ENCODE data around the gene MEDAG. TPM values are rescaled to one million over a fixed set of nuclear protein-coding genes. Genes with fewer than 3 reads are reported as not detected.

MEDAG gene
- total RNA-seq: under 1 TPM in 1 of 5 experiments, not detected in 4; 0.17 TPM
- polyA plus RNA-seq: under 1 TPM in 1 of 2 donors, not detected in 1; 0.49 TPM
- not detected for total RNA-seq

- peaks cover 2 to 18% (median 16%) of the 10 kb centered on the region in 7 donors for H3K4me1 Mint-ChIP-seq
- POLR2A ChIA-PET: no interaction called here
- CTCF ChIA-PET: no interaction called here
- DNase-seq (no peak), ATAC-seq (no peak)
- H3K4me3 Mint-ChIP-seq: peak within 1 kb of the TSS in 6 of 10 donors; percentile 8 to 64 (median 18)
- peaks cover 0 to 5% (median 0%) of the 10 kb centered on the region in 11 donors for H3K9me3 Mint-ChIP-seq
- H3K27me3 Mint-ChIP-seq: peaks cover 40 to 74% (median 50%) of the 10 kb centered on the region in 5 donors
- intact Hi-C loops (cut with micrococcal nuclease): no loop called here
- no peaks in the 10 kb centered on the region for H3K4me1 ChIP-seq (ENCODE audit: control insufficient read depth in 2 of 2, insufficient read depth in 2 of 2, low read length in 2 of 2)
- H3K27me3 ChIP-seq (ENCODE audit: control insufficient read depth in 2 of 2, insufficient read depth in 2 of 2, low read length in 2 of 2): peaks cover 3 to 5% of the 10 kb centered on the region in 2 donors
- H3K36me3 ChIP-seq (ENCODE audit: control insufficient read depth in 2 of 3, insufficient read depth in 3 of 3, low read length in 3 of 3): no peaks in the 10 kb centered on the region
- peaks cover 0 to 5% (median 0%) of the 10 kb centered on the region in 5 donors for H3K36me3 Mint-ChIP-seq
- H3K27ac ChIP-seq (ENCODE audit: low read depth, low read length): no peak within 1 kb of the TSS
- H3K4me3 ChIP-seq (ENCODE audit: low read length): no peak within 1 kb of the TSS
- no peaks in the 10 kb centered on the region for H3K9me3 ChIP-seq (ENCODE audit: control insufficient read depth in 2 of 3, low read length in 3 of 3)
- H3K27ac Mint-ChIP-seq: no peak within 1 kb of the TSS
Observed at GRCh38 chr13:30905932-30906383, at the start of gene MEDAG. Gene MEDAG, plus strand, starts transcription at chr13:30906271. Its CDS starts 245 bp downstream, at chr13:30906516.

GRCh38 chr13:30857018-30857417 is 49.1 kb upstream of the MEDAG start:
- H3K36me3 Mint-ChIP-seq: no peaks in the 10 kb centered on the region
- ATAC-seq (no peak), DNase-seq (no peak)
- no peak overlapping the region for H3K27ac Mint-ChIP-seq
- Histone ChIP-seq H3K4me1 (ENCODE audit: control insufficient read depth in 2 of 2, insufficient read depth in 2 of 2, low read length in 2 of 2) (no peaks in the 10 kb centered on the region), H3K27me3 (ENCODE audit: control insufficient read depth in 2 of 2, insufficient read depth in 2 of 2, low read length in 2 of 2) (no peaks in the 10 kb centered on the region), H3K27ac (ENCODE audit: low read depth, low read length) (no peak overlapping the region), H3K9me3 (ENCODE audit: control insufficient read depth in 2 of 3, low read length in 3 of 3) (no peaks in the 10 kb centered on the region), H3K36me3 (ENCODE audit: control insufficient read depth in 2 of 3, insufficient read depth in 3 of 3, low read length in 3 of 3) (no peaks in the 10 kb centered on the region), H3K4me3 (ENCODE audit: low read length) (no peak overlapping the region)
- peaks cover 0 to 3% (median 0%) of the 10 kb centered on the region in 11 donors for H3K9me3 Mint-ChIP-seq
- ChIA-PET POLR2A (no interaction called here), CTCF (no interaction called here)
- H3K27me3 Mint-ChIP-seq: peaks cover 0 to 11% (median 4%) of the 10 kb centered on the region in 5 donors
- H3K4me3 Mint-ChIP-seq: no peak overlapping the region
- intact Hi-C loops (cut with micrococcal nuclease): no loop called here
- no peaks in the 10 kb centered on the region for H3K4me1 Mint-ChIP-seq

GRCh38 chr13:30857636-30858035 is 48.4 kb upstream of the MEDAG start:
- H3K4me3 Mint-ChIP-seq: no peak overlapping the region

GRCh38 chr13:30859326-30859725 is 46.7 kb upstream of the MEDAG start:
- CTCF ChIA-PET: no interaction called here
- Histone ChIP-seq H3K4me3 (ENCODE audit: low read length) (no peak overlapping the region), H3K4me1 (ENCODE audit: control insufficient read depth in 2 of 2, insufficient read depth in 2 of 2, low read length in 2 of 2) (no peaks in the 10 kb centered on the region), H3K9me3 (ENCODE audit: control insufficient read depth in 2 of 3, low read length in 3 of 3) (no peaks in the 10 kb centered on the region), H3K36me3 (ENCODE audit: control insufficient read depth in 2 of 3, insufficient read depth in 3 of 3, low read length in 3 of 3) (no peaks in the 10 kb centered on the region), H3K27ac (ENCODE audit: low read depth, low read length) (no peak overlapping the region), H3K27me3 (ENCODE audit: control insufficient read depth in 2 of 2, insufficient read depth in 2 of 2, low read length in 2 of 2) (no peaks in the 10 kb centered on the region)
- POLR2A ChIA-PET: no interaction called here
- H3K27me3 Mint-ChIP-seq: peaks cover 0 to 3% (median 0%) of the 10 kb centered on the region in 5 donors
- no peak overlapping the region for H3K4me3 Mint-ChIP-seq
- ATAC-seq (no peak), DNase-seq (no peak)
- H3K4me1 Mint-ChIP-seq: no peaks in the 10 kb centered on the region
- no peaks in the 10 kb centered on the region for H3K36me3 Mint-ChIP-seq
- H3K9me3 Mint-ChIP-seq: peaks cover 0 to 3% (median 0%) of the 10 kb centered on the region in 11 donors
- no peak overlapping the region for H3K27ac Mint-ChIP-seq
- intact Hi-C loops (cut with micrococcal nuclease): no loop called here

More at GRCh38 chr13:30857636-30858035, 48.4 kb upstream of the MEDAG start:
- Histone ChIP-seq H3K4me1 (ENCODE audit: control insufficient read depth in 2 of 2, insufficient read depth in 2 of 2, low read length in 2 of 2) (no peaks in the 10 kb centered on the region), H3K36me3 (ENCODE audit: control insufficient read depth in 2 of 3, insufficient read depth in 3 of 3, low read length in 3 of 3) (no peaks in the 10 kb centered on the region), H3K4me3 (ENCODE audit: low read length) (no peak overlapping the region), H3K27ac (ENCODE audit: low read depth, low read length) (no peak overlapping the region), H3K9me3 (ENCODE audit: control insufficient read depth in 2 of 3, low read length in 3 of 3) (no peaks in the 10 kb centered on the region), H3K27me3 (ENCODE audit: control insufficient read depth in 2 of 2, insufficient read depth in 2 of 2, low read length in 2 of 2) (no peaks in the 10 kb centered on the region)
- ChIA-PET POLR2A (no interaction called here), CTCF (interaction anchor here (0.7 kb wide), 1 partner anchor 10 kb away, joined by 6 read pairs; no protein-coding TSS in a partner anchor)
- Mint-ChIP-seq H3K27ac (no peak overlapping the region), H3K36me3 (no peaks in the 10 kb centered on the region), H3K9me3 (peaks cover 0 to 3% (median 0%) of the 10 kb centered on the region in 11 donors), H3K4me1 (no peaks in the 10 kb centered on the region), H3K27me3 (peaks cover 0 to 7% (median under 1%) of the 10 kb centered on the region in 5 donors)
- no peak for DNase-seq
- intact Hi-C loops (cut with micrococcal nuclease): no loop called here
- no peak for ATAC-seq

GRCh38 chr13:30861163-30861562 is 44.9 kb upstream of the MEDAG start:
- Mint-ChIP-seq H3K27ac (no peak overlapping the region), H3K4me1 (peaks cover 0 to 7% (median 4%) of the 10 kb centered on the region in 7 donors), H3K36me3 (no peaks in the 10 kb centered on the region), H3K4me3 (no peak overlapping the region), H3K9me3 (peaks cover 0 to 3% (median 0%) of the 10 kb centered on the region in 11 donors), H3K27me3 (peaks cover 5 to 9% (median 5%) of the 10 kb centered on the region in 5 donors)
- H3K4me3 ChIP-seq (ENCODE audit: low read length): no peak overlapping the region
- H3K36me3 ChIP-seq (ENCODE audit: control insufficient read depth in 2 of 3, insufficient read depth in 3 of 3, low read length in 3 of 3): no peaks in the 10 kb centered on the region
- H3K27ac ChIP-seq (ENCODE audit: low read depth, low read length): no peak overlapping the region
- ATAC-seq (no peak), DNase-seq (no peak)
- POLR2A ChIA-PET: no interaction called here
- no peaks in the 10 kb centered on the region for H3K9me3 ChIP-seq (ENCODE audit: control insufficient read depth in 2 of 3, low read length in 3 of 3)
- intact Hi-C loops (cut with micrococcal nuclease): loop anchor here in 1 of 2 donors (10.0 kb wide), 1 partner anchor 726 kb away; no protein-coding TSS in a partner anchor
- no peaks in the 10 kb centered on the region for H3K4me1 ChIP-seq (ENCODE audit: control insufficient read depth in 2 of 2, insufficient read depth in 2 of 2, low read length in 2 of 2)
- CTCF ChIA-PET: no interaction called here
- H3K27me3 ChIP-seq (ENCODE audit: control insufficient read depth in 2 of 2, insufficient read depth in 2 of 2, low read length in 2 of 2): no peaks in the 10 kb centered on the region

GRCh38 chr13:30861836-30862467 is 44.1 kb upstream of the MEDAG start:
- Mint-ChIP-seq H3K27me3 (peaks cover 5 to 13% (median 5%) of the 10 kb centered on the region in 5 donors), H3K4me1 (peaks cover 0 to 7% (median 4%) of the 10 kb centered on the region in 7 donors), H3K4me3 (no peak overlapping the region), H3K27ac (no peak overlapping the region), H3K36me3 (no peaks in the 10 kb centered on the region), H3K9me3 (peaks cover 0 to 3% (median 0%) of the 10 kb centered on the region in 11 donors)
- H3K27ac ChIP-seq (ENCODE audit: low read depth, low read length): no peak overlapping the region
- intact Hi-C loops (cut with micrococcal nuclease): loop anchor here in 1 of 2 donors (10.0 kb wide), 1 partner anchor 727 kb away; no protein-coding TSS in a partner anchor
- H3K36me3 ChIP-seq (ENCODE audit: control insufficient read depth in 2 of 3, insufficient read depth in 3 of 3, low read length in 3 of 3): no peaks in the 10 kb centered on the region
- POLR2A ChIA-PET: no interaction called here
- no peak for DNase-seq
- H3K27me3 ChIP-seq (ENCODE audit: control insufficient read depth in 2 of 2, insufficient read depth in 2 of 2, low read length in 2 of 2): no peaks in the 10 kb centered on the region
- no peaks in the 10 kb centered on the region for H3K4me1 ChIP-seq (ENCODE audit: control insufficient read depth in 2 of 2, insufficient read depth in 2 of 2, low read length in 2 of 2)
- CTCF ChIA-PET: no interaction called here
- H3K9me3 ChIP-seq (ENCODE audit: control insufficient read depth in 2 of 3, low read length in 3 of 3): no peaks in the 10 kb centered on the region
- H3K4me3 ChIP-seq (ENCODE audit: low read length): no peak overlapping the region
- ATAC-seq: no peak

Data from naive thymus-derived CD4-positive, alpha-beta T cell (primary cell).